GM18907 (cell line): ENCODE measurements around the gene LEP.
"Not testable (repeated sequence)": the region's sequence is repeated elsewhere in the genome, so short reads cannot be mapped to it uniquely, and the experiment has no call there.

Experiments
- ATAC-seq: cut with Tn5 transposase; IDR thresholded peaks from one replicate; pipeline ENCODE4 v1.9.1; 2021; ENCODE audit warnings: mild to moderate bottlenecking, moderate library complexity; ENCODE audit not compliant: unreplicated experiment

LEP gene

DNA sequence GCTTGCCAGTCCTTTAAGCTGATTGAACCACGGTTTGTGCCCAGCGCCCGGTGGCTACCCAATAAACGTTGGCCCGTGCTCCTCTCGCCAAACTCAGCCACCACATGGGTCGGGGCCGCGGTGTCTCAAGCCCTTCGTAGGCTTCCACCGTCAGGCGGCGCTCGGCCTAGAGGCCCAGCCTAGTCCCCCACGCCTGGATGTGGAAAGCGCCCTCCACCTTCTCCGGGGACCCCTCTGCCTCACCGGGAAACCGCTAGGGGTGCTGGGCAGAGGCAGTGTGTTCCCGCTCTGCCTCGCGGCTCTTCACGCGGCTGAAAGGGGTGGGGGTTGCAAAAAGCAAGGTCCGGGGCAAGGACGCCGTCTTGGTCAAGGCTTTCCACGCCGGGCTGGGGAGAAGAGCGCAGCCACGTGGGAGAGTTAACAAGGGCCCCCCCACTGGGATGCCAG is 29.8 kb downstream of the LEP start:
- ATAC-seq: no peak

DNA sequence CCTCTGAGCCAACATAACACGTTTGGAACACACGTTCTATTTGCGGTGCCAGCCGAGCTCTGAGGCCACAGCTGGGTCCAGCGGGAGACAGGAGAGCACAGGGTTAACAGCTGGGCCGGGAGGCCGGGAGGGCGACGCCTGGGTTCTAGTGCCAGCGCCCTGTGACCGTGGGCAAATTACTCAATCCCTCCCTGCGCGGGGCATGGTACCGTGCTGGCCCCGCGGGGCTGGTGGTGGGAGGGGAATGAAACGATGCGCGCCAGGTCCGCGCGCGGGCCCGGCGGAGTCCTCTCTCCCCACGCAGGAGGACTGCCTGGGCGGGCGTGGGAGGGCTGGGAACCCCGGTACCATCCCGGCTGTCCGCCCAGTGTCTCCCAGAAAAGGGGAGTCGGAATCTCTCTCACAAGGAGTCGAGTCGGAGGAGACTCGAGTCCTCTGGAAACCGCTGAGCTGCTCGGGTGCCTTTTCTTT is 30.4 kb downstream of the LEP start:
- no peak for ATAC-seq

DNA sequence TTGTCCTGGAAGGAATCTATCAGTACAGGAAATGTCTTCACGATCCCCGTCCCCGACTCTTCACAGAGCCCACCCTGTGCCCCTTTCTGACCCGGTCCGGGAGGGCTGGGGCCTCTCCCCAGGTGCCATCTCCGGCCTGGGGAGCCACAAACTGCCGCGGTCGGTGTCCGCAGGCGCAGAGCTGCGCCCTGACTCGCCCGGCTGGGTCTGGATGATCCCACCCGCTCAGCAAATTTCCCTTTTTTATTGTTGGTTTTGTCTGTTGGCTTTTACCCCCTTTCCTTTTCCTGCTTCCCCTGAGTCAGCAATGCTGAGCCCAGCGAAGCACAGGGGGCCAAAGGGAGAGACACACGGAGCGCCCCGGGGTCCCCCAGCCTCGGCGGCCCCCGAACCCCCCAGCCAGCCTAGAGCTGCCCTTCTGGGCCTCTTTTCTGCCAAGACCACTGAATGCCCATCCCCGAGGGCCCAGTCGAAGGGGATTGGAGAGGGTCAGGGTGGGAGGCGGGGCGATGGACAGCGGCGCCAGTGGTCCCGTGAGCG is 30.9 kb downstream of the LEP start:
- ATAC-seq: no peak

DNA sequence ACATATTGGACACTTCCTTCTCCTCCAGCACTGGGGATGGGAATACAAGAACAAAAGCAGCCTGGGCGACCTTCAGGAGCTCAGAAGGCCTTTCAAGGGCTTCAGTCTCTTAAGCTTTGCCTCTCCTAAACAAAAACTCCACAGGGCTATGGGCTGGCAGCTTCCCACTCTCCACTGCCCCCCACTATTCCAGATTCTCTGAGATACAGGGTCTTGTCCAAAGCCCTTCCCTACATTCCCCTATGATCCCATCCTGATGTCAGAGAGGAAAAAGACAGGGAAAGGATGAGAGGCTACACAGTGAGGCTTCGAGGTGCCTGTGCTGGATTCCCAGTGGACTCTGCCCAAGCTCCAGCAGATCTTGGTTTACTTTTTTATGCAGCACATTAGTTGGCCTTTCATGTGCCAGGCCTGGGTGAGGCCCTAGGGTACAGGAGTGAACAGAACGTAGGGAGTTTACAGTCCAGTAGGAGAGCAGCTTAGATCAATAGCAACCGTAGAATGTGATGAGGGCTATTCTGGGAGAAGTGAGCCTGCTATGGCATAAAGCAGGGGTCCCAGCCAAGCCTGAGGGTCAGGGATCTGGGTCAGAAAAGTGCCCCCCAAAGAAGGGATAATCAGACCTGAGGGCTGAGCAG is 33.3 kb downstream of the LEP start:
- no peak for ATAC-seq

DNA sequence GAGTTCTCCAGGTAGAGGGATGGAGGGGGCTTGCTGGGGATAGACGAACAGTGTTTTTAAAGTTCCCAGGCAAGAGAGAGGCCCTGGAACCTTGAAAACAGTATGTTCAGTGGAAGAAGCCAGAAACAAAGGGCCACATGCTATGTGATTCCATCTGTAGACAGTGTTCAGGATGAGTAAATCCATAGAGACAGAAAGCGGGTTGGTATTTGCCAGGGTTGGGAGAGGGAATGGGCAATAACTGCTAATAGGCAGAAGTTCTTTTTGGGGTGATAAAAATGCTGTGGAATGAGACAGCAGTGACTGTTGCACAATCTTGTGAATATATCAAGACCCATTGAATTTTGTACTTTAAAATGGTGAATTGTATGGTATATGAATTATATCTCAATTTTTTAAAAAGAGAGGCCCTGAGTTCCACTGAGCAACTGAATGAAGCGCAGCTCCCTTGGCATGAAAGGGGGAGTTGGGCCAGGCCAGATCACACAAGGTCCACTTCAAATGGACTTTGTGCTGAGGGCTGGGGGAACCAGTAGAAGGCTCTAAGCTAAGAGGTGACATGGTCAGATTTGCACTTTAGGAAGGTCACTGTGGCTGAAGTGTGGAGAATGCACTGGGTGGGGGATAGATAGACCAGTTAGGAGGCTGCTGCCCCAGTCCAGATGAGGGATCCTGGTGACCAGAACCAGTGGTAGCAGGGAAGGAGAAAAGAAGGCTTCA is 34.0 kb downstream of the LEP start:
- ATAC-seq: no peak

DNA sequence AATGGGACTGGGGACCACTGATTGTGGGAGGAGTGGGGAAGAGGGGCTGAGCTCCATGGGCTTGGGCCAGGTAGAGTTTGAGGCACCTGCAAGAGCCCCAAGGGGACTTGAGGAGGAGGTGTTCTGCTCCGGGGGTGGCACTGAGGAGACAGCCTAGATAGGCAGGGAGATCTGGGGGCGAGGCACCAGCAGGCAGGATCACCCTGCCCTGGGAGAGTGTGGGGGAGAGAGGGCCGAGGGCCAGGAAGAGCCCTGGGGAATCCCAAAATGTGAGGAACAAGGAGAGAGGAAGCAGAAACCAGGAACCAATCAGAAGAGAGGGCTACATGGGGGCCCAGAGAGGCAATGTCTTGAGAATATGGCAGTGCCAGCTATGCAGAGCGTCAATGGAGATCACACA is 34.6 kb downstream of the LEP start:
- ATAC-seq: no peak

DNA sequence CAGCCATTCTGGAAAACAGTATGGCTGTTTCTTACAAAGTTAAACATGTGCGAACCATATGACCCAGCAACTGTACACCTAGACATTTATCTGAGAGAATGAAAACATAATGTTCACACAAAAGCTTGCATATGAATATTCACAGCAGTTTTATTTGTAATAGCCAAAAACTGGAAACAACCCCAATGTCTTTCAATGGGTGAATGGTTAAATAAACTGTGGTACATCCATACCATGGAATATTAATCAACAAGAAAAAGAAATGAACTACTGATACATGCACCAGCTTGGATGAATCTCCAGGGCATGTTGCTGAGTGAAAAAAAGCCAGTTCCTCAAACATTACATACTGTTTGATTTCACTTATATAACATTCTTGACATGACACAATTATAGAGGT is 37.3 kb downstream of the LEP start:
- ATAC-seq: no peak

DNA sequence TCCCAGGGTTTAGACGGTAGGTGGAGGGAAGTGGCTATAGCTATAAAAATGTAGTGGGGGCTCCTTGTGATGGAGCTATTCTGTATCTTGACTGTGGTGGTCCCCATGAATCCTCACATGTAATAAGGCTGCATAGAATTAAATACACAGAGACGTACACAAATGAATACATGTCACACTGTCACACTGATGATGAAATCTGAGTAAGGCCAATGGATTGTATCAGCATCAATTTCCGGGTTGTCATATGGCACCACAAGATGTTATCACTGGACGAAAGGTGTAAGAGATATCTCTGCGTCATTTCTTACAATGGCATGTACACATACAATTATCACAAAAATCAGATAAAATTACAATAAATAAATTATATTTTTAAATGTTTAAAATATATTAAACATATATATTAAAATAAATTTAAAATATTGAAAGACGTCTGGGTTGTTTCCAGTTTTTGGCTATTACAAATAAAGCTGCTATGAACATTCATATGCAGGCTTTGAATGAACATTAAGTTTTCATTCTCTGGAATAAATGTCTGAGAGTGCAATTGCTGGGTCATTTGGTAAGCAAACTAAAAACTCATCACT is 38.1 kb downstream of the LEP start:
- no peak for ATAC-seq

DNA sequence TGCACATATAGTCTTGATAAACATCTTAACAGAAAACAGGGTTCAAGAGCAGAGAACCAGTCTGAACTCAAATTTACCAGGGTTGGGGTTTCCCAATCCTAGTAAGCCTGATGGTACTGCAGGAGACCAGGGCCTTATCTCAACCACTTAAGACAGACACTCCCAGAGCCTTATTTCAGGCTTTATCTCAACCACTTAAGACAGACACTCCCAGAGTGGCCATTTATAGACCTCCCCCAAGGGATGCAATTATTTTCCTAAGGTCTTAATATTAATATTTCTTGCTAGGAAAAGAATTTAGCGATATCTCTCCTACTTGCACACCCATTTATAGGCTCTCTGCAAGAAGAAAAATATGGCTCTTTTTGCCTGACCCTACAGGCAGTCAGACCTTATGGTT is 39.4 kb downstream of the LEP start:
- not testable (repeated sequence) for ATAC-seq

DNA sequence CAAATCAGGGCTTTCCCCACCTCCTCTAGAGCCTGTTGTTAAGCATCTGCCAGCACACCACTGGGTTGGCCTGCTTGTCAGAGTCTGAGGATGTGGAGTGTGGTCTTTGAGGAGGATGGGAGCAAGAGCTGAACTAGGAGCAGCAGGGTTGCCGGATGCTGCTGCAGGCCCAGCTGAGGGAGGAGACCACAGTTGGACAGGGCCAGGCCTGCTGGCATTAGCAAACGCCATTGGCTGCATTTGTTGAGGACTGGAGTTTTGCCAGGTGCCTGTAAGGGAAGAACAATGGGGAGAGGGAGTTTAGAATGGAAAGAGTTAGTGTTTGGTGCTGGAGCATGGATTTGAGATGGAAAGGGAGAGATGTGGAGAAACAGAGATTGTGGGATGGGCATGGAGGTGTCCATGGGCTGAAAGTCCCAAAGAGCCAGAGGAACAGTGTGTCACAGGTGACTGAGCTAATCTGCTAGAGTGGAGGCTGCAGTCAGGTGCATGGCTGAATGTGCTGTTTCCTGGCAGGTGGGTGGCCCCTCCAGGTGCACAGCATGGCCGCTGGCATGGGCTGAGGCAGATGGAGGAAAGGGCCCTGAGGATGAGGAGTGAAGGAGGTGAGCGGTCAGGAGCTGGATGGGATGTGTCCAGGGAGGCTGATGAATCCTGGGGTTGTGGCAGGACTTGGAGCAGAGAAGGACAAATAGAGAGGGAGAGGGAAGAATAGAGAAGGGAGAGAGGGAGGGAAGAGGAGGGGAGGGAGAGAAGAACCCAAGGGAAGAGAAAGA is 40.7 kb downstream of the LEP start:
- no peak for ATAC-seq

DNA sequence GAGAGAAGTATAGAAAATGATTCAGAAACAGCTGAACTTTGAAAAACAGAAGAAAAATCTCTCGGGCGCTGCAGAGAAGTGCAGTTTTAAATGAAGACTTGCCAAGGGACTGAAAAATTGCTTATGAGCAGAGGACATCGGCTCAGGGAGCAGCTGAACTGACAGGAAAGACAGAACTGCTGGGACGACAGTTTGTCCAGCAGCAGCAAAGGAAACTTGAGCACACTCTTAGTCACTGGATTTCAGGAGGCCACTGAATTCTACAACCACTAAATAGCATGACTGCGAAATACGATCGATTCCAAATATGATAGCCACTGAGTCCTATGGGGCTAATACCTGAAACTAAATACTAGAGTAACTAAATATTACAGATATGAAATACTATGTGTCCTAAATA is 43.0 kb downstream of the LEP start:
- no peak for ATAC-seq

DNA sequence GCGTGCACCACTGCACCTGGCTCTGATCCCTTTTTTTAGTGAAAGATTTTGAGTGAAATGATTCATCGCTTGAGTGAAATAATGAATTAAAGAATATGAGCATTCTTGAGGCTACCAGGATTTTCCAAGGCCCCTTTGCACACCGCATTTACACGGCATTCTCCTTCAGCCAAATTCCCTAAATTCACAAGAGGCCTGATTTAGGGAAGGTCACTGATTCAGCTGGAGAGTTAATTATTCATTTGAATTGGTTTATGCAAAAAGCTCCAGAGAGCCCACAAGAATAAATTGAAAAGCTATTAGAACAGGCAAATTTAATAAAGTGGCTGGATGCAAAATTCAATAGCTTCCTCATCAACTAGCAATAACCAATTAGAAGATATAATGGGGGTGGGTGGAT is 46.5 kb downstream of the LEP start:
- no peak for ATAC-seq

DNA sequence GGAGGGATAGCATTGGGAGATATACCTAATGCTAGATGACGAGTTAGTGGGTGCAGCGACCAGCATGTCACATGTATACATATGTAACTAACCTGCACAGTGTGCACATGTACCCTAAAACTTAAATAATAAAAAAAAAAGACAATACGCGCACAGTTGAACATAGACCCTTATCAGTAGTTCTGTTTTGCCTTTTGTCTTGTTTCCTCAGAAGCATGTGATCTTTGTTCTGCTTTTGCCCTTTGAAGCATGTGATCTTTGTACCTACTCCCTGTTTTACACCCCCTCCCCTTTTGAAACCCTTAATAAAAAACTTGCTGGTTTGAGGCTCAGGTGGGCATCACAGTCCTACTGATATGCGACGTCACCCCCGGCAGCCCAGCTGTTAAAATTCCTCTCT is 56.9 kb downstream of the LEP start:
- not testable (repeated sequence) for ATAC-seq

DNA sequence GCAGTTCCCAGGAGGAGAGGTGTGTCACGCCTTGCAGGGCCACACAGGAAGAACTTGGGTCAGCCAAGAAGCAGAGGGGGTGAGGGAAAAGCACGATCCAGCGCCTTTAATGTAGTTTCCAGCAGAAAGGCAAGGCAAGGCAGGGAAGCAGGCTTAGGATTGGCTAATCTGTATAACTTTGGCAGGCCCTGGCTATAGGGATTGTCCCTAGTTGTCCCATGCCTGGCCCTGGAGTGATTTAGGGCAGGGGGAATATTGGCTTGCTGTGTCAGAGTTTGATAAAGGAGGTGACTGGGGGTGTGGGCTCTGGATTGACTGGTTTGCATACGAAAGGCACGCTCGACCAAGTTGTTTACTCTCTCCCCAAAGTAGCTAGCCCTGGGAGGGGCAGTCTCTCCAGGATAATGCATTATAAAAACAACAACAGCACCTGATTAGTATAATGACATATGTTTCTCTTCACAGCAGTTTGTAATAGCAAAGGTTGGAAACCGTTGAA is 58.1 kb downstream of the LEP start:
- no peak for ATAC-seq

DNA sequence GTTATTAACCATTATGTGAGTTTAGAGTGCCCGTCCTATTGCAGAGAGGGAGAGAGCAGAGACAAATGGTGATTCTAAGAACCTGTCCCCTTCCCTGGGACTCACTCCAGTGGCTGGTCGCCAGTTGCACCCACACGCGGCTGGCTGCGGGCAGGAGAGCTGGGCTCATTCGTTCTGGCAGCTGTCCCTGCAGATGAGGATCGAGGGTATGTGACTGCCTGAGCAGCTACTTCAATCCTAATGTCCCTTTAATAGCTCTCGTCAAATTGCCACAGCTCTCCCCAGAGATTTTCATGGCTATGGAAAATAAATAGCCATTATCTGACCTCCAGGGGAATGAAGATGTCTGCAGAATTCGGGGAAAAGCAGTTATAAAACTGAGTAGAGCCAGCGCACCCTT is 61.1 kb downstream of the LEP start:
- no peak for ATAC-seq

DNA sequence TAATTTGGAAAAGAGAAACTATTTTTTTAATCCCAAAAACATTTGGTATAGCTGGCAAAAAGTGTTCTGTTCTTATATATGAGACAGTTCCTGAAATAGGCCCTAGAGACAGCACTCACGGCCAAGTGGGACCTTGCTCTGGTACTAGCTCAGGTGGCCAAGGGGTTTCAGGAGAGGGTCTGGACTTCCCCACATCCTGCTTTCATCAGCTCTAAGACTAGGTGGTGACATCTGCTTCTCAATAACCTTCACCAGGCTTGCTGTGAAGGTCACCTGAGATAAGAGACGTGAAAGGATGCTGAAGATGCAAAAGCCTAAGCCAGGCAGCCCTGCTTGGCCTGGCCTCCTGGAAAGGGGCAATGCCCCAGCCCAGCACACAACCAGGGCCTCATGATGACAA is 62.1 kb downstream of the LEP start:
- ATAC-seq: no peak

DNA sequence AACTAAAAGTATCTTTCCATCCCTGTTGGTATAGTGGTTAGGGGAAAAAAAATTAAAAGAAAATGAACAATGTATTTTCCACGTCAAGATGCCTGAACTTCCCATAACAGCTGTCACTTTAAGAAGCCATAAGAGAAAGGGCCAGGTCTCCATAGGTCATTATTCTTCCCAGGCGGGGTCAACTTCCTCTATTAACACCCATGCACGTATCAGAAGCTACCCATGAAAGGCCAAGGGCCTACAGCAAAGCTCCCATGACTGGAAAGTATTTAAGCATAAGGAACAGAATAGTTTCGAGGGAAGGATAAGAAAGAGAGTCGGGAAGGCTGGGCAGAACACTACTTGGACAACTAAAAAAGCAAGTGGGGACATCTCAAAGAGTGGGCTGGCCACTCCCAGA is 62.6 kb downstream of the LEP start:
- ATAC-seq: no peak

DNA sequence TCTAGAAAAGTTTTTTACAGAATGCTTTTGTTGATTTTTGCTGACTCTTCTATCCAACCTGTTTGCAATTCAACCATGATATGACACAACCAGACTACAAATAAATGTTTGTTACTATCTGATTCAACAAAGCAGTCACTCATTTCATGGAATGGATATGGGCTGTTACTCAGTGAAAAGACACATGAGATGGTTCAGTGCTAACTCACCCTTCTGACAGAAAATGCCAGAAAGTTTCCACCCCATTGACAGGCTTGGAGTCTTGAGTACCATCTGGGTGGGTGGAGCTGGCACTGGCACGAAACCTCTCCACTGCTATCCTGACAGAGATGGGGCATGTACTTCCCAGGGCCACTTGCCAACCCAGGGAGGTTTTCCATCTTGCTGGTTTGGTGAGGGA is 63.1 kb downstream of the LEP start:
- no peak for ATAC-seq

DNA sequence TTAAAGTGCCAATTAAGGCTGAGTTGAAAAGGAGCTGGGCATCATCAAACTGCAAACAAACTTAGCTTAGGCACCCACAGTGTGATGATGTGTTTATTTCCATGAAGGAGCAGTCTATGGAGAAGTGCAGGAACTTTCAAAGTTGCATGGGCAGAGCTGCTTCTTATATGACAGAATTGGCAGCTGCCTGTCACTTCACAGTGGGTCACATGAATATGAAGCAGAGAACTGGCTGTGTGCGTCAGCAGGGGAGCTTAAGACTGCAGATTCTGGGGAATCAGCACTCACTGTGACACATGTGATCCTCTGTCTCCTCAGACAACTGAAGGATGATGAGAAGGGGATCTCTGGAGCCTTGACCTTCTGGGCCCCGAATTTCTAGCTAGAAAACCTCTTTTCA is 66.0 kb downstream of the LEP start:
- no peak for ATAC-seq
